Measurements from ENCODE around the gene SBF1. TPM values are rescaled to one million over a fixed set of nuclear protein-coding genes. Genes with fewer than 3 reads are reported as not detected.

SBF1 gene
- total and polyA plus RNA-seq, 2 of the 13 experiments (the other 11 are each of a cell fraction or from before 2014, with no cell fraction given): 31.7 to 40.9 TPM

- TF ChIP-seq YEATS2 (CRISPR knock-in tag; IDR thresholded peaks at IDR 0.05; ENCODE audit: borderline replicate concordance) (peak; percentile 33; the same call in 1 of the 2 replicates), ZNF605 (CRISPR knock-in tag; IDR thresholded peaks at IDR 0.05) (no peak), MED1 (CRISPR knock-in tag; IDR thresholded peaks at IDR 0.05) (no peak), KLF13 (CRISPR knock-in tag; IDR thresholded peaks at IDR 0.05) (no peak), SMAD3 (CRISPR knock-in tag; IDR thresholded peaks at IDR 0.05) (no peak), ZNF205 (CRISPR knock-in tag; IDR thresholded peaks at IDR 0.05) (no peak), MEF2D (CRISPR knock-in tag; IDR thresholded peaks at IDR 0.05) (no peak), ATF7 (IDR thresholded peaks at IDR 0.05) (no peak), ATF7 (CRISPR knock-in tag; IDR thresholded peaks at IDR 0.05) (no peak), ZNF484 (CRISPR knock-in tag; IDR thresholded peaks at IDR 0.05; ENCODE audit: borderline replicate concordance, low read depth) (no peak), ZNF776 (CRISPR knock-in tag; IDR thresholded peaks at IDR 0.05) (0 out of 2 replicates have a peak, but pooled peaks have one; percentile 22), KLF11 (CRISPR knock-in tag; IDR thresholded peaks at IDR 0.05) (no peak), CREB1 (IDR thresholded peaks at IDR 0.05) (no peak), CREB1 (CRISPR knock-in tag; IDR thresholded peaks at IDR 0.05) (no peak), ZNF777 (CRISPR knock-in tag; IDR thresholded peaks at IDR 0.05) (0 out of 2 replicates have a peak, but pooled peaks have one; percentile 11), LBX2 (CRISPR knock-in tag; IDR thresholded peaks at IDR 0.05; ENCODE audit: borderline replicate concordance) (0 out of 2 replicates have a peak, but pooled peaks have one; percentile 56), HNRNPK (IDR thresholded peaks at IDR 0.05; ENCODE audit: low read depth, low read length, poor library complexity, severe bottlenecking) (no peak), STAG1 (CRISPR knock-in tag; IDR thresholded peaks at IDR 0.05) (no peak), HOXA7 (CRISPR knock-in tag; IDR thresholded peaks at IDR 0.05) (no peak), PHF8 (CRISPR knock-in tag; IDR thresholded peaks at IDR 0.05) (peak; percentile 78), ZNF432 (CRISPR knock-in tag; IDR thresholded peaks at IDR 0.05; ENCODE audit: borderline replicate concordance) (no peak), SPEN (CRISPR knock-in tag; IDR thresholded peaks at IDR 0.05; ENCODE audit: low read depth) (peak; percentile 54; the same call in 1 of the 2 replicates), ZNF124 (CRISPR knock-in tag; IDR thresholded peaks at IDR 0.05) (no peak), ZNF629 (CRISPR knock-in tag; conservative IDR thresholded peaks at IDR 0.05) (no peak), ZNF550 (CRISPR knock-in tag; IDR thresholded peaks at IDR 0.05; ENCODE audit: borderline replicate concordance) (no peak), ATRX (CRISPR knock-in tag; IDR thresholded peaks at IDR 0.05; ENCODE audit: borderline replicate concordance) (no peak), PAF1 (CRISPR knock-in tag; IDR thresholded peaks at IDR 0.05) (no peak), ZBTB20 (CRISPR knock-in tag; IDR thresholded peaks at IDR 0.05; ENCODE audit: borderline replicate concordance, low read depth) (peak; percentile 36; the same call in 1 of the 2 replicates), ZNF562 (CRISPR knock-in tag; IDR thresholded peaks at IDR 0.05; ENCODE audit: borderline replicate concordance) (no peak), KLF12 (CRISPR knock-in tag; IDR thresholded peaks at IDR 0.05; ENCODE audit: borderline replicate concordance) (no peak), ZNF772 (CRISPR knock-in tag; IDR thresholded peaks at IDR 0.05) (no peak), NR2C2 (CRISPR knock-in tag; IDR thresholded peaks at IDR 0.05; ENCODE audit: borderline replicate concordance) (0 out of 2 replicates have a peak, but pooled peaks have one; percentile 15)
Measured at GRCh38 chr22:50474710-50475651, at the start of gene SBF1 (continued).

Measured in HepG2 (cell line).